GM06990 (cell line): ENCODE measurements around the gene RNF145.

Experiments
- DNase-seq: peaks from one replicate; pipeline ENCODE4 v3.0.0-alpha.2; 2011; ENCODE audit not compliant: insufficient read length; ENCODE audit errors: extremely low read depth
- H3K27me3 ChIP-seq: replicated peaks from 2 replicates; pipeline ENCODE4 v1.6.0; 2011; ENCODE audit warnings: low read length; ENCODE audit not compliant: control insufficient read depth, insufficient read depth
- H3K36me3 ChIP-seq: 2 replicates; pipeline ENCODE4 v1.5.1; 2011; ENCODE audit warnings: low read length; ENCODE audit not compliant: control insufficient read depth, insufficient read depth
- H3K4me3 ChIP-seq: replicated peaks from 2 replicates; pipeline ENCODE4 v1.5.1; 2011; ENCODE audit warnings: low read depth, mild to moderate bottlenecking, control low read depth, low read length
- TF ChIP-seq, protein P1 (sequence below): IDR thresholded peaks from 2 replicates; pipeline ENCODE4 v1.5.1; 2011; ENCODE audit warnings: low read length, control low read depth, mild to moderate bottlenecking, inconsistent platforms; ENCODE audit not compliant: insufficient read depth, poor library complexity, severe bottlenecking

The RNF145 gene

DNA sequence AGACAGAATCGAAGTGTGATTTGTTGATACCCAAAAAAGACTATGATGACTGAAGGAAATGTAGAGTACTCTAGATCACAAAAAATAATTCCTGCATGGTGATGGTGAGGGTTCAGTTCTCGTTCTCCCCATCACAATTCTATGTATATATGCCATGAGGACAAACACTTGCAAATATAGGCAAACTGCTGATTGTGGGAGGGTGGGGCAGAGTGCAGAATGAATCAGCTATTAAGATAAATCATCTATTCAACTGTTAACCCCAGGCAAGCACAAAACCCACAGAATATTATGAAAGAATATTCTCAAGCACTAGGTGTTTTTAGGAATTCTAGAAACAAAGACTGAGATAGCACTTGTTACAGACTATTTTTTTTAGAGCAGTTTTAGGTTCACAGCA is 39.8 kb upstream of the RNF145 start:
- H3K27me3 ChIP-seq = no peaks in the 10 kb centered on the region; the same call in 1 of the 2 replicates
- TF ChIP-seq, protein P1, sequence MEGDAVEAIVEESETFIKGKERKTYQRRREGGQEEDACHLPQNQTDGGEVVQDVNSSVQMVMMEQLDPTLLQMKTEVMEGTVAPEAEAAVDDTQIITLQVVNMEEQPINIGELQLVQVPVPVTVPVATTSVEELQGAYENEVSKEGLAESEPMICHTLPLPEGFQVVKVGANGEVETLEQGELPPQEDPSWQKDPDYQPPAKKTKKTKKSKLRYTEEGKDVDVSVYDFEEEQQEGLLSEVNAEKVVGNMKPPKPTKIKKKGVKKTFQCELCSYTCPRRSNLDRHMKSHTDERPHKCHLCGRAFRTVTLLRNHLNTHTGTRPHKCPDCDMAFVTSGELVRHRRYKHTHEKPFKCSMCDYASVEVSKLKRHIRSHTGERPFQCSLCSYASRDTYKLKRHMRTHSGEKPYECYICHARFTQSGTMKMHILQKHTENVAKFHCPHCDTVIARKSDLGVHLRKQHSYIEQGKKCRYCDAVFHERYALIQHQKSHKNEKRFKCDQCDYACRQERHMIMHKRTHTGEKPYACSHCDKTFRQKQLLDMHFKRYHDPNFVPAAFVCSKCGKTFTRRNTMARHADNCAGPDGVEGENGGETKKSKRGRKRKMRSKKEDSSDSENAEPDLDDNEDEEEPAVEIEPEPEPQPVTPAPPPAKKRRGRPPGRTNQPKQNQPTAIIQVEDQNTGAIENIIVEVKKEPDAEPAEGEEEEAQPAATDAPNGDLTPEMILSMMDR = no peak
- H3K36me3 ChIP-seq = no peaks in the 10 kb centered on the region
- DNase-seq = no peak
- no peak overlapping the region for H3K4me3 ChIP-seq

DNA sequence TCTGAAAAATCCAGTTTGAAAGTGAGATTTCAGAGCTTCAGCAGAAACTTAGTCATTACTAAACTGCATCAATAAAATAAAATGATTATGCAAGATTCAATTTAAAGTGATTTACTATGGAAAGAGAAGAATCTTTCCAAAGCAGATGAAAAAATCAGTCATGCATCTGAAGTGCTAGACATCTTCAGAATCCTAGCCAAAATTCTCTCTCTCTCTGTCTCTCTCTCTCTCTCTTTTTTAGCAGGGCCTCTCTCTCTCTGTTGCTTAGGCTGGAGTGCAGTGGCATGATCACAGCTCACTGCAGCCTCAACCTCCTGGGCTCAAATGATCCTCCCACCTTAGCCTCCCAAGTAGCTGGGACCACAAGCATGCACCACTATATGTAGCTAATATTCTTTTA is 35.5 kb upstream of the RNF145 start:
- DNase-seq = no peak
- H3K36me3 ChIP-seq = no peaks in the 10 kb centered on the region
- TF ChIP-seq, protein P1 = no peak
- no peaks in the 10 kb centered on the region for H3K27me3 ChIP-seq
- no peak overlapping the region for H3K4me3 ChIP-seq

- DNase-seq = no peak
- Histone ChIP-seq H3K36me3 (no peaks in the 10 kb centered on the region), H3K27me3 (no peaks in the 10 kb centered on the region), H3K4me3 (no peak overlapping the region)
- TF ChIP-seq, protein P1 = no peak
These were observed 34.8 kb upstream of the RNF145 start for GRCh38 chr5:159244163-159244562.

DNA sequence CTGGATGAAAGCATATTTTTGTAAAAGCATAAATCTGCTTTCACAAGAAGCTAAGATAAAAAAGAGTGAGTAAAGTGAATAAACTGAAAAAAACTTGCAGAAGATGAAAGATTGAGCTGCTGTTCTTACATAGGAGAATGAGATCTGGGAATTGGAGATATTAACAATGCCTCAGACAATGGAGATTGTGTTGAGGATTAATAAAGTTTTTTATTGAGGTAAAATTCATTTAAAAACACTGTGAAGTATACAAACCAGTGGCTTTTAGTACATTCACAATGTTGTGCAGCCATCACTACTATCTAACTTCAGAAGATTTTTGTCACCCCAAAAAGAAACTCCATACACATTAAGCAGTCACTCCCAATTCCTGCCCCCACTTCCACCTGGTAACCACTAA is 34.0 kb upstream of the RNF145 start:
- DNase-seq = no peak
- no peaks in the 10 kb centered on the region for H3K27me3 ChIP-seq
- TF ChIP-seq, protein P1 = no peak
- H3K4me3 ChIP-seq = no peak overlapping the region
- H3K36me3 ChIP-seq = no peaks in the 10 kb centered on the region

GRCh38 chr5:159242656-159243055 is 33.3 kb upstream of the RNF145 start:
- Histone ChIP-seq H3K27me3 (no peaks in the 10 kb centered on the region), H3K36me3 (no peaks in the 10 kb centered on the region), H3K4me3 (no peak overlapping the region)
- no peak for DNase-seq
- TF ChIP-seq, protein P1 = no peak

DNA sequence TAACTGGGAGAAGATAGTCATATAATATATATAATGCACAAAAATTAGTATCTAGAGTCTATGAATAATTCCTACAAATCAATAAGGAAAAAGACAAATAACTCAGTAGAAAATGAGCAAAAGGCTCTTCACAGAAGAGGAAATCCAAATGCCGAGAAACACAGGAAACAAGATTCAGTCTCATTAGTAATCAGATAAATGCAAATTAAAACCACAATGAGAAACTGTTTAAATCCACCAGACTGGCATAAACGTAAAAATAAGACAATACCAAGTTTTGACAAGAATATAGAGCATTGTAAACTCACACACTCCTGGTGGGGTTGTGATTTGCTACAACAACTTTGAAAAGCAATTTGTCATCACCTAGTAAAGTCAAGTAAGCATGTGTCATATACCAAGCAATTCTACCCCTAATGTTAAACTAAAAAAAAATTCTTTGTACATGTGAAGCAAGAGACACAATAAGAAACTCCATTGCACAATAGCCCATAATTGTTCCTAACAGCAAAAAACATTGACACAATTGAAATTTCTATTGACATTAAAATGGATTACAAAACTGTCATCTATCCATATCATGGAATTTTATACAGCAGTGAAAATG is 32.7 kb upstream of the RNF145 start:
- DNase-seq = no peak
- no peak overlapping the region for H3K4me3 ChIP-seq
- TF ChIP-seq, protein P1 = no peak
- H3K36me3 ChIP-seq = no peaks in the 10 kb centered on the region
- H3K27me3 ChIP-seq = no peaks in the 10 kb centered on the region
